ENCODE measurements around the gene NCAPG2.
"Not testable (repeated sequence)": the region's sequence is repeated elsewhere in the genome, so short reads cannot be mapped to it uniquely, and the experiment has no call there.

NCAPG2 gene

DNA sequence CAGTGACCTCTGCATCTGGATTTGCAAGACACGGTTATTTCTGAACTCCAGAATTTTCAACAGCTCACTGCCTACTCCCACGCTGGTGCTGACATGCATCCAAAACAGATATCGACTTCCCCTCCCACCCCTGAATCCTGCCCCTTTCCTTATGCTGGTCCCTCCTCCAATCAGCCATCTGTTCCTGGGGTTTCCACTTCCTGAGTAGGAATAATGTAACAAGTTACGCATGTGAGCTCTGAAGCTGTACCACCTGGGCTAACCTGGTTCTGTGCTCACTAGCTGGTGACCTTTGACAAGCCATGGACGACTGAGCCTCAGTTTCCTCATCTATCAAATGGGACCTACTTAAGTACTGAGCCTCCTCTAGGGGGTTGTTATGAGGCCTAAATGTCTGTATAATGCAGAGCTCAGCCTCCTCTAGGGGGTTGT is 1.7 kb upstream of the NCAPG2 start:
- no peak for DNase-seq

DNA sequence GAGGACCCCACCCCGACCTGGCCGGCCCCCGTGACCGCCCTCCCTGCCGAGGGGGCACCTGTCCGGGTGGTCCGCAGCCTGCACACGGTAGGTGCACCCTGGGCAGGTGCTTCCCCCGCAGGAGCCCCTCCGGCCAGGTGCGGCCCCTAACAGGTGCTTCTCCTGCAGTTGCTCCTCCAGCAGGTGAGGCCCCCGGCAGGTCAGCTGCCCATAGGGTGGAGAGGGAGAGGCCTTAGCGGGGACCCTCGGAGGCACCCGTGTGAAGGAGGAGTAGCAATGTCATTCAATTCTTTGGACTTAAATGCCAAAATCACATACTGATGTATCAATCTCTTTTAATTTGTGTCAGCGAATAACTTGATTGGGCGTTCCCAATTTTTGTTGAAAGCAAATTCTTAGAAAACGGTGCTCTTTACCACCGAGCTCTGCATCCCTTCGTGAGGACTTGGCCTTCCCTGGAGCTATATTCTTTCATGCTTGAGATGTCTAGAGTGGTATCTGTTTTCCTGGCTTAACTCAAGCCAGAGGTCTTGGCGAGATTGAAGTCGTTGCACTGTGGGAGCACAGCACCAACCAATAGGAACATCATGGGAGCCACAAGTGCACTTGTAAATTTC is 738 bp upstream of the NCAPG2 start:
- DNase-seq: peak; percentile 36

DNA sequence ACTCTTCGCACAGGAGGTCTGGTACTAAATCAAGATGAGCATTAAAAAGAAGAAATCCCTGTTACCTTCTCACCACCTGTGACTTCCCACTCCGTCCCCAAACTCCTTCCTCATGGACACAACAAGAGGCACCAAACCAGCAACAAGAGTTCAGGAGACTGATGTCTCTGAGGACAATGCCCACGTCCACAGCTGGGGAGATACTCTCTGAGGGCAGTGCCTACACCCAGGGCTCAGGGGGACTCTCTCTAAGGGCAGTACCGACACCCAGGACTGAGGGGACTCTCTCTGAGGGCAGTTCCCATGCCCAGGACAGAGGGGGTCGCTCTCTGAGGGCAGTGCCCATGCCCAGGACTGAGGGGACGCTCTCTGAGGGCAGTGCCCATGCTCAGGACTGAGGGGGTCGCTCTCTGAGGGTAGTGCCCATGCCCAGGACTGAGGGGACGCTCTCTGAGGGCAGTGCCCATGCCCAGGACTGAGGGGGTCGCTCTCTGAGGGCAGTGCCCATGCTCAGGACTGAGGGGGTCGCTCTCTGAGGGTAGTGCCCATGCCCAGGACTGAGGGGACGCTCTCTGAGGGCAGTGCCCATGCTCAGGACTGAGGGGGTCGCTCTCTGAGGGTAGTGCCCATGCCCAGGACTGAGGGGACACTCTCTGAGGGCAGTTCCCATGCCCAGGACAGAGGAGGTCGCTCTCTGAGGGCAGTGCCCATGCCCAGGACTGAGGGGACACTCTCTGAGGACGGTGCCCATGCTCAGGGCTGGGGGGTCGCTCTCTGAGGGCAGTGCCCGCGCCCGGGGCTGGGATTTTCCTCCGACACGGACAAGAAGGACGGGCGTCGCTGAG is 703 bp downstream of the NCAPG2 start:
- not testable (repeated sequence) for DNase-seq

DNA sequence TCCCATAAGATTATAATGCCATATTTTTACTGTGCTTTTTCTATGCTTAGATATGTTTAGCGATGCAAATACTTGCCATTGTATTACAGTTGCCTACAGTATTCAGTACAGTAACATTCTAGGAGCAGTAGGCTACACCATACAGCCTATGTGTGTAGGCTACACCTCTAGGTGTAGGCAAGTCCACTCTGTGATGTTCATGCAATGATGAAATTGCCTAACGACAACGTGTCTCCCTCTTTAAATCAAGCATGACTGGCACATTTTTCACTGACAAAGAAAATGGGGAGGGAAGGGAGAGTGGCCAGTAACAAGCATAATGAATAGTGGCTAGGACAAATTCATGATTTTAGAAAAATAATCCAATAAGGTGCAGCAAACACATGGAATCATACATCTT is 1.7 kb downstream of the NCAPG2 start:
- DNase-seq: peak; percentile 12

DNA sequence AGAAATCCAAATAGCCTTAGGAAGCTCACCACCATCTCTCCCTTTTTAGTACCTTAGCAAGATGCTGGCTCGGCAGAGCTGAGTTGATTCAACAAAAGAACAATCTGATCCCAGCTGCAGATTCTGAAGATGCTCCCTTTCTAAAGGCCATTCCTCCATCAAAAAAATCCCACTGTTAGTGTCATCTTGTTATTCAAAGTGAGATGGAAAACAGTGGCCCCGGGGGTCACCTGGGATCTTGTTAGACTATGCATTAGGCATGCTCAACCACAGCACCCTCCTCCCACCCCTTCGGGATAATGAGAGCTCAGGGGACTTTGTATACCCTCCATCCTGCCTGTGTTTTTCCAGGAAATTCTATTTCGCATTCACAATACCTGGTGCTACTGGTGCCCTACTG is 2.4 kb downstream of the NCAPG2 start:
- DNase-seq: peak; percentile 11

DNA sequence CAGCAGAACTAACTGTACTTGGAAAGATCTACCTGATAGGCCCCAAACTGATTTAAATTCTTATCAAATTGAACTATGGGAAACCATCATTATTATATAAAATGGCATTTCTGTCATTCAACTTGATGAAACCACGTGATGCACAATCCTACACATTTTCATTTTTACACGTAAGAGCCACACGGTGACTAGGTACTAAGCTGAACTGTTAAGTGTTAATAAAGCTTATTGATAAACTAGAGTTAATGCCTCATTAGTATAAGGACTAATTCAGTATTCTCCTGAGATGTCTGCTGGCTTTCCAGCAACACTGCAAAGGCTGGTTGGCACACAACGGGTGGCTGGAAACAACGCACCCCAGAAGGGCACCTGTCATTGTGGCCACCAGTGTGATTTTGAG is 4.6 kb downstream of the NCAPG2 start:
- DNase-seq: no peak

DNA sequence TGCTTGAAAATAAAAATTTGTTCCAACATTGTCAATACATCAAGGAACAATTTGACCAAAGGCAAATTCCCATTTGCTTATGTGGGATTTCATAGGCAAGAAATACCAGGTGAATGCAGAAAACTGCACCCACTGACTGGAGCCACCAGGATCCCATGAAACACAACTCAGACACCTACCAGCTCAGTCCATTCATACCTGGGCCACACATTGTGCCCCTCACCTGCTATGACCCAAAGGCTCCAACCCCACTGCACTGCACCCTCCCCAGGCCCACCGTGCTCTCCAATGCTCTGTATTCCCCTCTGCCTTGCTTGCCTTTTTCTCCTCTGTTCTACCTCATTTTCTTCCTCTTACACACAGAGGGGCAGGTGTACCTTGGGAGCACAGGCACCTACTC is 5.3 kb downstream of the NCAPG2 start:
- DNase-seq: no peak

DNA sequence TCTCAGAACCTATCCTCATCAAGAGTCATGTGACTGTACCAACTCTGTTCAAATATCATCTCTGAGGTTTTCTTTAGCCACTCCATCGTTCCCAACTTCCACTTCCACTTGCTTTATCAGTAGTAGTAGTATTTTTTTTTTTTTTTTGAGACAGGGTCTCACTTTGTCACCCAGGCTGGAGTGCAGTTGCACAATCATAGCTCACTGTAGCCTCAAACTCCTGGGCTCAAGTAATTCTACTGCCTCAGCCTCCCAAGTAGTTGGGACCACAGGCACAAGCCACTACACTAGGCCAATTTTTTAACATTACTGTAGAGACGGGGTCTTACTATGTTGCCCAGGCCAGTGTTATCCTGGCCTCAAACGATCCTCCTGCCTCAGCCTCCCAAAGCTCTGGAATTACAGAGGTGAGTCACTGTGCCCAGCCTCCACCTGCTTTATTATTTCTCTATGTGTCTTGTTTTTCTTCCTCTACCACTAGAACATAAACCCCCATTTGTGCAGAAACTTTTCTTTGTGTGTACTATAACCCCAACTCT is 5.9 kb downstream of the NCAPG2 start:
- no peak for DNase-seq

DNA sequence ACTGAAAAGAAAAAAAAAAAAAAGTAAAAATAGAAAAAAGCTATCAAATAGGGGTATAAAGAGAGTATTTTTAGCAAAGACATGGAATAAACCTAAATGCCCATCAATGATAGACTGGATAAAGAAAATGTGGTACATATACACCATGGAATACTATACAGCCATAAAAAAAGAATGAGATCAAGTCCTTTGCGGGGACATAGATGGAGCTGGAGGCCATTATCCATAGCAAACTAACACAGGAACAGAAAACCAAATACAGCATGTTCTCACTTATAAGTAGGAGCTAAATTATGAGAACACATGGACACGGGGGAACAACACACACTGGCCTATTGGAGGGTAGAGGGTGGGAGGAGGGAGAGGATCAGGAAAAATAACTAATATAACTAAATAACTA is 7.0 kb downstream of the NCAPG2 start:
- not testable (repeated sequence) for DNase-seq

DNA sequence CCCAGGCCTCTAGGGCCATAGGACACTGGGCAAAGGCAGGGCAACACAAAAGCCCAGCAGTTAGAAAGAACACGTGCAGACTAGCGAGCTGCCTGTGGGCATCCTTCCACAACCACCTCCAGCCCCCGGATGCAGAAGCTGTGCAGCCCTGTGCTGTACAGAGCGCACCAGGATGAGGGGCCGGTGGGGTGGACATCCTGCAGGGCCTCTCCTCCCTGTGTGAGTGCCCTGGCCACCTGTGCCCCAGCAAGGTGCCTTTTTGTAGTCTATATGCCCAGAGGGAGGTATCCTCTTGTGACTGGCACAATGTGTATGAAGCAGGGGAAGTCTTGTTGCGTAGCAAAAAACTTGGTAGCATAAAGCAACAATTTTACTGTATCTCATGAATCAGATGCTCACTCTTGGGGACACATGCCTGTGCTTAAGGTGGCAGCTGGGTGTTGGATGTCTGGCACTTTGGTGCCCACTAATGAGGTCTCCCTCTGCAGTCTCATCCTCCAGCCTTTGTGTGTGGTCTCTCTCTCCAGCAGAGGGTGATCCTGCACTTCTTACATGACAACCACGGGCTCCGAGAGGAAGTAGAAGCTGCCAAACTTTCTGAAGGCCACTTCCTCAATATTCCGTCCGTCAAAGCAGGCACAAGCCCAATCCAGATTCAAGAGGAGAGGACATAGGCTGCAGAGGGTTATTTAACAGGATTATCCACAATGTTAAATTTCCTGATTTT is 8.7 kb downstream of the NCAPG2 start:
- DNase-seq: no peak

DNA sequence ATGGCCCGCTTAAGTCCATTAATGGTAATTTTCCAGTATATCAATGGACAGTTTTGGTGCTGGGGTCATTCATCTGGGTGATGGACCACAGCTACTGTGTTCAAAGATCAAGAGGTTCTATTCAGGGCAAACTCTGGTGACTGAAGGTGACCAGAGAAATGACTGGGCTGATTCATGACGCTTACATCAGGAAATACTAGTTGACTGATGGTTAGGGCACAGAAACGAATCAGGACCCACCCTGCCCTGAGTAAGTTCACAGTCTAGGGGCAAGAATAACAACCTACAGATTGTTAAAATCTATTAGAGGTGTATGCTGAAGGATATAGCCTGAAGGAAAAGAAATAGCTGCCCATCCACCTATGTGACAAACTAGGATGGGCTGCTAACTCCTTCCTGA is 9.5 kb downstream of the NCAPG2 start:
- no peak for DNase-seq

DNA sequence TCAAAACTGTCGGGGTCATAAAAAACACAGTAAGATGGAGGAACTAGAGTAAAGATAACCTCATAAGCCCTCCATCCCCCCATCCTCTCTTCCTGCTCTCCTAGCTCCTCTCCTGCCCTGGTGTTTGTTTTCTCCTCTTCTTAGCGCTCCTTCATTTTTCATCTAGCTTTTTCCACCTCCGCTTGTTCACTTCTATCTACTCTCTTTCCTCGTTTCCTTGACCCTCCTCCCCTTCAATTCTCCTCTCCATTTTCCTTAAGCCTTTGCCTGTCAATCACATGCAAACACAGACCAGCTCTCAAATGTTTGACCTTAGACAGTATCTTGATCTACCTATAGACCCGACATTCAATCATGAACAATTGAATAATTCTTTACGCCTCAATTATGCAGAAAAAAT is 10.0 kb downstream of the NCAPG2 start:
- DNase-seq: no peak

DNA sequence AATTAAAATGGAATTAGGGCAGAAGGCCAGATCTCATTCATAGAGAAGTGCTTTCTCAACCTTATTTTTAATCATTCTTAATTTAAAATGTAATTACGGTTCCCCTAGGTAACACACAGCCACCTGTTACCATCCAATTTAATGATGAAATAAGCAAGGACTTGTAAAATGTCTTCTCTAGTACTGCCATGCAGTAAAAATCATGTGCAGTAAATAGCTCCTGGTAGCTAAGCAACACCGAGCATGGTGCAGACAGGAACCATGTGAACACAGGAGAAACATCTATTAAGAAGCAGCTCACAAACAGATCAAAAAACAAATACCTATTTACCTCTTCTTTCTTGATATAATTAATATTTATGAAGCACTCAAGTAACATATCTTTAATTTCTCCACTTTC is 15.1 kb downstream of the NCAPG2 start:
- DNase-seq: no peak

DNA sequence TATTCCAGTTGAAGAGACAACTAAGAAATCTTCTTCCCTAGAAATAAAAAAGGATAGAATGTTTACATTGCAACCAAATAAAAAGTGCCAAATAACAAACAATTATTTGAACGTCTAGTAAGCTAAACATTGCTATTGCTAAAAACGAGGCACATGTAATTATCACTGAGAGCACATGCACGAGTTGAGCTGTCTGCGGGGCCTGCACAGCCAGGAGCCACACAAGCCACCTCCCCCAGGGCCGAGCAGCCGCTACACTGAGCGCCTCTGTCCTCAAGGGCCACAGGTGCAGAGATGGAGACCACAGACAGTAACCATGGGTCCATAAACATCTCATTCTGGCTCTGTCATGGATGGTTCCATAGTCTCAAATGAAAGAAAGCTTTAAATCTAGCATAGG is 17.2 kb downstream of the NCAPG2 start:
- DNase-seq: no peak

DNA sequence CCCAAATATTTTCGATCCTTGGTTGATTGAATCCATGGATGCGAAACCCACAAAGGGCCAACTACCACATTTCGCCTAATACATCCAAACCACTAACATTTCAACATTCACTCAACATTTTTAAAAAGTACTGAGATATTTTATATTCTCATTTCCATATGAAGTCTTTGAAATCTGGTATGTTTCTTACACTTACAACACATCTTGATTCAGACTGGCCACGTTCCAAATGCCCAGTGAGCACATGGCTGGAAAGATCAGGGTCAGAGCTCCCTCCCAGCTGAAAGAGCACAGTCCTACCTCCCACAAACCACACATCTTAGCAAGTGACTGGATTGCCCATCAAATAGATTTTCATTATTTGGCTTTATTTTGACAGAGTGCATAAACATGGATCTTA is 18.9 kb downstream of the NCAPG2 start:
- DNase-seq: no peak

DNA sequence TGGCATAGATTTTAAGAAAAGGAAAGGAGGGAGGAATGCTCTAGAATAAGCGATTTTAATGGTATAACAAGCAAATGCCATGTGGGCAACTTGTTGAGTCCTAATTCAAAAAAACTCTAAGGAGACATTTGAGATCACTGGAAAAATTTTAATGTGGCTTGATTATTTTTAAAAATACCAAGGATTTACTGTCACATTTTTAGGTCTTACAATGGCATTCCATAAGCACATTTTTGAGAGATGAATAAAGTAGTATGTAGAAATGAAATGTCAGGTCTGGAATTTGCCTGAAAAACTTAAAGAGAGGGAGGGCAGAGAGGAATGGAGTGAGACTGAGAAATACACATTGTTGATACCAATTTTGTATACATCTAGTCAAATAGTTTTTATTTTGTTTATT is 20.3 kb downstream of the NCAPG2 start:
- no peak for DNase-seq

DNA sequence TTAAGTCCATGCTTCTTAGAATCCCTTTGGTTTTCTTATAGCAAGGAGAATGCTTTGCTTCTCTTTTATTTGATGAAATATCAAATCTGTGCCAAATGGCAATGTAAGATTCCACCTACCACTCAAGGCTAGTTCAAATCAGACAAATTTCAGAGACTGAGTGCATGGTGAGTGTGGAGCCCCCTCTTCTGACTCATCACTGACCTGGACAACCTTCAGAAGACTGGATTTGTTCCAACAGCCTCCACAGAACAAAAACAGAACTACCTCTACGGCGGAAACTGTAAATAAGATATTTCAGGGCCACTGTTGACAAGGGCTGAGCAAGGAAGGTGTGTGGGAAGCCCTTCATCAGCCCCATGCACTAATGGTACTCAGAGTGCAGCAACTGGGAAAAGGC is 21.1 kb downstream of the NCAPG2 start:
- no peak for DNase-seq

DNA sequence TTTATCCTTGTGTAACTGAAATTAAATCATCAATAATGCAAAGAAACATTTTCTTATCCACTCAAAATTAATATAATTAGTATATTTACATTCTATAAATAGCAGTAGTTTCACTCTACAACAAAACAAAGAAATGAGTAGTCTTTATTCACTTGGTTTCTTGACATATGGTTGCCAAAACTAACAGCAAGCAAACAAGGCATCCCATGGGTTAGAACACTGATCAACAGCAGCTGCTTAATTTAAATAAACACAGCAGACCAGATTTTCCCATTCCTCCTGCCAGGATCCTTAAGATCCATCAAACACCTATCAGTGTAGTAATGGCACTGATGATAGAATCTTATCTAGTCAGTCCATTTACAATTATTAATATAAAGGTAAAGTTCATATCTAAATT is 22.1 kb downstream of the NCAPG2 start:
- no peak for DNase-seq

DNA sequence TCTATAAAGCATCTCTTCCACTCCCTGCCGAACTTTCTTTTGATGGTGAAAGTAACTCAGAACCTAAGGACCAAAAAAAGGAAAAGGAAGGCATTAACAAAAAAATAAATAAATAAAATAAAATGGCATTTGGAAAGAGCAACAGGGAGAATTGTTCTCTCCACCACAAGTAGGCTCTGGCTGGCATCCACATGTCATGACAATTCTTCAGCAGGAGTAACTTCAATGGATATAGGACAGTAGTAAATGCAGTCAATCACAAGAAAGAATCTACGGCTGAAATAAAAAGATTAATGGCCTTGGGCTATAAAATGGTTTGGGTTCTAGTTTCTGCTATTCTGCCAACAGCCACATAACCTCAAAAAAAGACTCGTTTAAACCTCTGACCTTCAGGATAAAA is 23.9 kb downstream of the NCAPG2 start:
- no peak for DNase-seq

DNA sequence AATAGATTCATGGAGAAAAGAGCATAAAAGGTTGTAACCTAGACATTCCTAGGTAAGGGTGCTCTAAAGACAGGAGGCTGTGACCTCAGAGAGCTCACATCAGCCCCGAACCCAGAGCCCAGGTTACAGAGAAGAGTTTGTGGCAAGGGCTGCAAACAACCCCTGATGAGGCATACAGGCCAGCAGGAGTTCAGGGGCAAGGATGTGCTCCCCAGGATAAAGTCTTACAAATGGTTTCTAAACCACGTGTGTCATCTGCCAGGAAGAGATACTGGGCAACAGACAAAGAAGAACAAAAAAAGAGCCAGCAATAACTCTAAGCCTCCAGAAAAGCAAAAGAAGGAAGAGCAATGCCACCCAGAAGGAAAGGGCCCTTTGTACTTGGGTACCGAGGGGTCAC is 27.7 kb downstream of the NCAPG2 start:
- DNase-seq: no peak

DNA sequence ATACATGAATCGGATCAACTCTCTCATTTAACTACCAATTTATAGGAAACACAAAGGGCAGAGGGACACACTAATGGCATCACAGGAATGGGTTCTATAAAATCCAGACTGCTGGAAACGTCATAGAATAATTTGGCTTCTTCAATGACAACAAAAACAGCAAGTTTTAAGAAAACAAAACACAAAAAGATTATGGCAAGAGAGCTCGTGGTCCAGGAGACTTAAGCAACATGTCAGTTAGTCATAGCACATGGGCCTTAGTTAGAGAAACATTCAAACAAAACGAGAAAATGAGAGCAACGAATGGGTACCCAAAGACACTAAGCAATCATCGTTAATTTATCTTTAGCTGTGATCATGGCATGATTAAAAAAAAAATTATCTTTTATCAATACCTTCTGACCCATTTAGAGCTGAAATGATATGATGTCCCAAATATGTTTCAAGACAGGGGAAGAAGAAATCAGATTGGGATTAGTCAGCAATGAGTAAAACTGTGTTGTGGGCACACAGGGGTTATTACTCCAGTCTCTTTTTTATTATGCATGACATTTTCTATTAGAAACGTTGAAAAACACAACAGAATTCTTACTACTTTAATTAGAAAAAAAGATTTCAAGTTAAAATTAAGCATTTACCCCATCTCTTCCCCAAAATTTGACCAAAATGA is 28.3 kb downstream of the NCAPG2 start:
- DNase-seq: no peak

DNA sequence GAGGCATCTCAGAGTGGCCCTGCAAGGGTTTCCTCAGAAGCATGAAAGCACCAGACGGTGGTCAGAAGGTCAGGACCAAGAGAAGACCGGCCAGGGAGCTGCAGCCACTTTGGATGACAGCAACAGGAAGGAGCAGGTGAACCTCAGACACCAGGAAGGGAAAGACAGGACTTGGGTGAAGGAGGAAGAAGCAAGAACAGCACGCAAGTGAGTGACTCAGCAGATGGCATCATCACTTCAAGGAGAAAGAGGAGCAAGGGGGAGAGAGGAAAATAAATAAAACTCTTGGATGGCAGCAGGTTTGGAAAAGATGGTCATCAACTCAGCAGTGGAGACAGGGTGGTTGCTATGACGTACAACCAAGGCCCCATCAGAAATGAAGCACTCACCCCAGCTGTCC is 31.6 kb downstream of the NCAPG2 start:
- no peak for DNase-seq

DNA sequence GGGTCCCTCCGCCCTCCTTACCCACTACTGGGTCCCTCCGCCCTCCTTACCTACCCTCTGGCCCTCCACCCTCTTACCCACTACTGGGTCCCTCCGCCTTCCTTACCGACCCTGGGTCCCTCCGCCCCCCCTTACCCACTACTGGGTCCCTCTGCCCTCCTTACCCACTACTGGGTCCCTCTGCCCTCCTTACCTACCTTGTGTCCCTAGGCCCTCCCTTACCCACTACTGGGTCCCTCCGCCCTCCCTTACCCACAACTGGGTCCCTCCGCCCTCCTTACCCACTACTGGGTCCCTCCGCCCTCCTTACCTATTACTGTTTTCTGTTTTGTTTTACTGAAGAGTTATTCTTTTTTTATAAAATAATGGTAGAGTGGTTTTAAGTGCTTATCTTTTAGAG is 36.5 kb downstream of the NCAPG2 start:
- not testable (repeated sequence) for DNase-seq

Measured in NCI-H2227 treated with DMSO at 0.1 percent for 48 hours (cell line).